Uterus (tissue), 4 donors: Measurements from ENCODE around the gene MASP1. TPM values are rescaled to one million over a fixed set of nuclear protein-coding genes. Genes with fewer than 3 reads are reported as not detected.

ENCODE experiments used
- DNase-seq, 2 donors: peaks; one replicate each; pipeline ENCODE4 v3.0.0-alpha.2; 2019 to 2020
- H3K27ac ChIP-seq, 2 donors: fragments of 200-600 bp; sonication (generic); 1 replicate in 1 of 2; 2 replicates in 1 of 2; pipeline ENCODE4 v1.5.1; 2016 to 2018
- H3K27me3 ChIP-seq, 2 donors: fragments of 200-600 bp; sonication (generic); one replicate each; pipeline ENCODE4 v1.5.1; 2018 to 2019; ENCODE audit warnings: control low read depth in 1 of 2
- H3K36me3 ChIP-seq, 2 donors: fragments of 200-600 bp; sonication (generic); one replicate each; pipeline ENCODE4 v1.5.1; 2019; ENCODE audit warnings: control low read depth in 1 of 2
- H3K4me1 ChIP-seq, 2 donors: fragments of 200-600 bp; sonication (generic); one replicate each; pipeline ENCODE4 v1.5.1; 2018 to 2019; ENCODE audit warnings: control low read depth in 1 of 2
- H3K4me3 ChIP-seq, 2 donors: fragments of 200-600 bp; sonication (generic); 1 replicate in 1 of 2; 2 replicates in 1 of 2; pipeline ENCODE4 v1.5.1; 2018 to 2019; ENCODE audit warnings: mild to moderate bottlenecking in 1 of 2
- H3K9me3 ChIP-seq, 2 donors: fragments of 200-600 bp; sonication (generic); one replicate each; pipeline ENCODE4 v1.5.1; 2019; ENCODE audit warnings: control low read depth in 1 of 2
- POLR2A ChIP-seq, 2 donors: fragments of 450-650 bp; IDR thresholded peaks; one replicate each; pipeline ENCODE4 v1.6.1; 2016; ENCODE audit warnings: antibody characterized with exemption in 2 of 2, mild to moderate bottlenecking in 1 of 2, moderate library complexity in 1 of 2
- intact Hi-C: fragments of 100-400 bp; cut with DNase I; formaldehyde crosslinking; loops from one replicate; pipeline ENCODE4 v1.15.1; 2023; ENCODE audit warnings: low total_unique reads
- total RNA-seq, 4 donors: library from RNA; depleted of rRNA in 3 of 4; stranded (reverse); fragments of >200 nt in 3 of 4; gene quantifications; one replicate each; pipeline versions ENCODE4 v1.1.0 to v1.2.4, GENCODE V29; 2014 to 2023
- TF ChIP-seq, protein P1 (sequence below), 4 experiments: fragments of 200-600 bp in 2 of 4; fragments of 450-650 bp in 2 of 4; sonication (generic) in 2 of 4; IDR thresholded peaks; one replicate each; pipeline ENCODE4 v1.5.1; 2016 to 2019; ENCODE audit warnings: antibody characterized with exemption in 4 of 4, mild to moderate bottlenecking in 2 of 4, moderate library complexity in 1 of 4
- donor health status: DM: yes; HTN: yes; CAD: no.

Gene MASP1
- total RNA-seq, 4 donors from 2014 or later, result 25.3 to 121 (median 84.4) TPM

DNA sequence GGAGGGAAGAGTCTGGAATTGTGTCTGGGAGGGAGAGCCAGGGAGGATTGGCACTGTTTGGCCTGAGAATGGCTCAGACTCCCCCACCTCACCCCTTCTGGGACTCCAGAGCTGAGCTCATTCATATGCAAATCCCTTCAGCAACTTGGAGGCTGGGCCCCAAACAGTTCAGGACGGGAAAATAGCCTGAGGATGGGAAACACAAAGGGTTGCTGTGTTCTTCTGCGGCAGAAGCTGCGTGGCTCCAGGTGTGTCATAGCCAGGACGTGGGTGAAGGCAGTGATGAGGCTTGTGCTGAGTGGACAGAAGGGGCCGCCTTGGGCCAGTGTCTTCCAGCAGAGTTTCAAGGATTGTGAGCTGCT, 16.6 kb downstream of the MASP1 start:
- intact Hi-C loops, result no loop called here
- Histone ChIP-seq H3K4me3 (no peak overlapping the region), H3K36me3 (no peaks in the 10 kb centered on the region), H3K27me3 (no peaks in the 10 kb centered on the region), H3K27ac (peak overlapping the region in 1 of 2 donors; percentile 39), H3K9me3 (no peaks in the 10 kb centered on the region), H3K4me1 (no peaks in the 10 kb centered on the region)
- TF ChIP-seq, protein P1, sequence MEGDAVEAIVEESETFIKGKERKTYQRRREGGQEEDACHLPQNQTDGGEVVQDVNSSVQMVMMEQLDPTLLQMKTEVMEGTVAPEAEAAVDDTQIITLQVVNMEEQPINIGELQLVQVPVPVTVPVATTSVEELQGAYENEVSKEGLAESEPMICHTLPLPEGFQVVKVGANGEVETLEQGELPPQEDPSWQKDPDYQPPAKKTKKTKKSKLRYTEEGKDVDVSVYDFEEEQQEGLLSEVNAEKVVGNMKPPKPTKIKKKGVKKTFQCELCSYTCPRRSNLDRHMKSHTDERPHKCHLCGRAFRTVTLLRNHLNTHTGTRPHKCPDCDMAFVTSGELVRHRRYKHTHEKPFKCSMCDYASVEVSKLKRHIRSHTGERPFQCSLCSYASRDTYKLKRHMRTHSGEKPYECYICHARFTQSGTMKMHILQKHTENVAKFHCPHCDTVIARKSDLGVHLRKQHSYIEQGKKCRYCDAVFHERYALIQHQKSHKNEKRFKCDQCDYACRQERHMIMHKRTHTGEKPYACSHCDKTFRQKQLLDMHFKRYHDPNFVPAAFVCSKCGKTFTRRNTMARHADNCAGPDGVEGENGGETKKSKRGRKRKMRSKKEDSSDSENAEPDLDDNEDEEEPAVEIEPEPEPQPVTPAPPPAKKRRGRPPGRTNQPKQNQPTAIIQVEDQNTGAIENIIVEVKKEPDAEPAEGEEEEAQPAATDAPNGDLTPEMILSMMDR (IDR thresholded peaks at IDR 0.05), result no peak
- no peak for TF ChIP-seq POLR2A (IDR thresholded peaks at IDR 0.05)
- DNase-seq, result no peak

DNA sequence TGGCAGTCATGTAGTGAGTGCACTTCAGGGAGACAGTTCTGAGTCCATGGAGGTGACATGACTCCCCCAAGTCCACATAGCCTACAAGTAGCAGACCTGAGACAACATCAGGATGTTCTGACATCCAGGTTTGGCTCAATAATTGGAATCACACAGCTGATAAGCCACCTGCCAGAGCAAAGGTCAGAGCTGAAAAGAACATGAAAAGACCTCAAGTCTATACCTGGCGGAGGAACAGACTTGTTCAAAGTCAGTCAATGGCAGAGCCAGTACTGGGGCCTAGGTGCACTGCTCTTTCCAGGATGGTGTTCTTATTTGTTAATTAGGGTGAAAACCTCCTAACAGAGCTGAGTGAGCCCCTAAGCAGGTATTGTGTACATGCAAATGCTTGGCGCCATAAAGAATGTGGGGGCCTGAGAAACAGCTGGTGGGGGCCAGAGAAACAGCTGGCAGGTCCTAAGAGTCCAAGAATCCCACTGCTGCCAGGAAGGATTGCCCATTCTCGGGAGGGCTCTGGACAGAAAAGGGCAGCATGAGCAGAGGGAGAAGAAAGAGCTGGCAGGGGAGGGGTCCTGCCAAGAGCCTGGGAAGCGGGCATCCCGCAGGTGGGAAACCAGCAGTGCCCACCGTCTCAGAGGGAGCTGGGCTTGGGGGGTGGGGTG, 17.1 kb downstream of the MASP1 start:
- intact Hi-C loops, result no loop called here
- DNase-seq, result no peak

GRCh38 chr3:187271582-187271981, 20.0 kb downstream of the MASP1 start:
- no peak for TF ChIP-seq POLR2A (IDR thresholded peaks at IDR 0.05)
- TF ChIP-seq, protein P1 (IDR thresholded peaks at IDR 0.05), result no peak
- H3K4me1 ChIP-seq, result no peaks in the 10 kb centered on the region
- intact Hi-C loops, result no loop called here
- peaks cover 0 to 5% of the 10 kb centered on the region in 2 donors for H3K9me3 ChIP-seq
- no peak for DNase-seq
- H3K27me3 ChIP-seq, result no peaks in the 10 kb centered on the region
- H3K27ac ChIP-seq, result no peak overlapping the region
- H3K36me3 ChIP-seq, result no peaks in the 10 kb centered on the region
- no peak overlapping the region for H3K4me3 ChIP-seq

More for the DNA sequence above, 17.1 kb downstream of the MASP1 start:
- Histone ChIP-seq H3K4me1 (no peaks in the 10 kb centered on the region), H3K27ac (no peak overlapping the region), H3K9me3 (peaks cover 0 to 1% of the 10 kb centered on the region in 2 donors), H3K27me3 (no peaks in the 10 kb centered on the region), H3K36me3 (no peaks in the 10 kb centered on the region), H3K4me3 (no peak overlapping the region)
- TF ChIP-seq, protein P1 (IDR thresholded peaks at IDR 0.05), result no peak
- TF ChIP-seq POLR2A (IDR thresholded peaks at IDR 0.05), result no peak

DNA sequence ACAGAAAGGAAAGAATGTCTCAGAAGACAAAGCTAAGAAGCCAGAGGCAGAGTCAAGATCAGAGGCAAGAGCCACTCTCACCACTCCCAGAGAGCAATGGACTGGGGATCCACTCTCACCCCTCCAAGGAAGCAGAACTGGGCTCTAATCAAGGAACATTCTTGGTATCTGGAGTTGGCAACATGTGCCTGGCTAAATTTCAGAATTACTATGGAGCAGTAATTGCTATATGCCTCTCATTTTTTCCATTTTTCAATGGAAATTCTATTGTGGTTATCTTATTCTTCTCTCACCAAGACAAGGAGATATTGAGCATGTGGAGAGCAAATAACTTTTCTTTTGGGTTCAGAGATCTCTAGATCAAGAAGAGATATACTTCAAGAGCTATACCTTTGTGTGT, 22.1 kb downstream of the MASP1 start:
- no peak for DNase-seq
- intact Hi-C loops, result no loop called here
- no peaks in the 10 kb centered on the region for H3K27me3 ChIP-seq
- no peak overlapping the region for H3K4me3 ChIP-seq
- no peaks in the 10 kb centered on the region for H3K36me3 ChIP-seq
- no peaks in the 10 kb centered on the region for H3K4me1 ChIP-seq
- TF ChIP-seq, protein P1 (IDR thresholded peaks at IDR 0.05), result no peak
- TF ChIP-seq POLR2A (IDR thresholded peaks at IDR 0.05), result no peak
- H3K27ac ChIP-seq, result no peak overlapping the region
- peaks cover 0 to 5% of the 10 kb centered on the region in 2 donors for H3K9me3 ChIP-seq

- no peak for DNase-seq
- H3K27ac ChIP-seq, result peak overlapping the region; percentile 18 to 92
- H3K27me3 ChIP-seq, result no peaks in the 10 kb centered on the region
- peaks cover 0 to 5% of the 10 kb centered on the region in 2 donors for H3K9me3 ChIP-seq
- TF ChIP-seq POLR2A (IDR thresholded peaks at IDR 0.05), result no peak
- TF ChIP-seq, protein P1 (IDR thresholded peaks at IDR 0.05), result no peak
- H3K4me1 ChIP-seq, result no peaks in the 10 kb centered on the region
- intact Hi-C loops, result no loop called here
- H3K4me3 ChIP-seq, result no peak overlapping the region
- H3K36me3 ChIP-seq, result no peaks in the 10 kb centered on the region
Measured at GRCh38 chr3:187267306-187267705, 24.2 kb downstream of the MASP1 start.
